Measurements from ENCODE around the gene RPGR.

Gene RPGR

DNA sequence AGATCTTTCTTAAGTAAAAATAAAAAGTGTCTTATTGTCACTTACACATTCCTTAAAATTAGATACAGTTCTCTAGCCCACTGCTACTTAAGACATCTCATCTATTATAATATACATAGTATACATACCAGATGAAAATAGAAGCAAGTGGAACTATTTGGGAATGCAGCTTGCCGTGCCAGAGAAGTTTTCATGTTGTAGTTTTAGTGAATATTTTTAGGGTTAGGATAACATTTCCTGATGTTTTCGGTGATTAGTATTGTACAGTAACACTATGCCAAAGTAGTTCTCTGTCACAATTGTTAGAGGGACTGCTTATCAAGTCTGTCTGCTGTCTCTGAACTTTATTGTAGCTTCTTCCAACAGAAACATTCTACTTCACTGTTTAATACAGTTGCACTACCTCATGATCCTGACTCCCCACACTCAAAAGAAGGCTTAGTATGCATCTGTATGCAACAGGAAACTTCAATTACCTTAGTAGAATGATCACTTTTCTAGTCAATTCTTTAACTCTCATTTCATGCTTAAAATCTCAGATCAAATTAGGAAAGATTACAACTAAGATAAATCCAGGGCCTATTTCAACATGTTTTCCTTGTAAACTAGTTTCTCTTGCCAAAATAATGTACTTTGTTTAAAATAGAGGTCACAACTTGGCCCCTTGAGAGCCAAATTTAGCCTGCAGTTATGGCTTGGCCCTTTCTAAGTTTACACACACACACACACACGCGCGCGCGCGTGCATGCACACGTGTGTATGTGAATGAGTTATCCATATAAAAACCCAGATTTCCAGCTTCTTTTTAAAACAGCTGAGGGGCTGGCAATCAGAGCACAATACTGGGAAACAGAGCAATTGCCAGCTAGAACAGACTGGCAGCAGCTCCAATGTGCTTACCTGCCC lies 64.3 kb downstream of the RPGR start:
- H3K36me3 ChIP-seq (ENCODE audit: control insufficient read depth, insufficient read depth, low read length), result no peaks in the 10 kb centered on the region
- H3K4me1 ChIP-seq (ENCODE audit: control insufficient read depth, insufficient read depth, low read length), result no peaks in the 10 kb centered on the region
- H3K4me3 ChIP-seq (ENCODE audit: low read depth, low read length), result no peak overlapping the region
- H3K9ac ChIP-seq (ENCODE audit: low read length), result no peak overlapping the region
- H3K27me3 ChIP-seq (ENCODE audit: control insufficient read depth, insufficient read depth, low read length), result no peaks in the 10 kb centered on the region
- no peaks in the 10 kb centered on the region for H3K9me3 ChIP-seq (ENCODE audit: control insufficient read depth, insufficient read depth, low read depth, low read length)
- H3K27ac ChIP-seq (ENCODE audit: low read depth, low read length), result no peak overlapping the region

DNA sequence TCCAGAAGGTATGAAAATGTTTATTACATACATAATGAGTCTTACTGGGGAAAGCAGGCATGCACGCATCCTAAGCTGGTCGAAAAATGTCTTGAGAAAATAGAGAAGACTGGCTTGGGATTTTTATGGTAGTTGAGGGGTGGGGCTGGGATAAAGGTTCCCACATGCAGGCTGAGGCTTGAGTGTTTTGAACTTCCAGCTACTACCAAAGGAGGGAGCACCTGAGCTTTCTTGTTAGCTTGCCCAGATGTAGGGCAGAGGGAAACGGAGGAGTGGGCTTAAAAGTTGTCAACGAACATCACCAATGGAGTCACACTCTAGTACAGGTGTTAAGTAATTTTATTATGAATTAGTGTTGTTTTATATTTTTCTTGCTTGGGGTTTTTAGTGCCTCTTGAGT lies 67.1 kb downstream of the RPGR start:
- H3K27me3 ChIP-seq (ENCODE audit: control insufficient read depth, insufficient read depth, low read length), result no peaks in the 10 kb centered on the region

DNA sequence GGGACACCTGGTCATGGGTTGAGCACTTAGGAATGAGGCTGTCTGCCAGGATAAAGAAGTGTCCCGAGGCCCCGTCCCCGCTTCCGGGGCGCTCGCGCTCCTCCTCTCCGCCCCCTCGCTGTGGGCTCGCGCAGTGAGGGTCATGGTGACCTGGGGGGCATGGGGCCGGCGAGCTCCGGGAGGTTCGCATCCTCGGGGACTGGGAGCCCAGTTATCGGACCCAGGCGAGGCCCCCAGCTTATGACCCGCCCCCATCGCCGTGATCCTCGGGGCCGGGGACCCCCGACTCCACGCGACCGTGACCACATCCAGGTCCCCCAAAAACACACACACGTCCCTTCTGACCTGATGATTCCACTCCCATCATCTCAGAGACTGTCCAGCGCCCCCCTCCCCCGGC lies 71.3 kb downstream of the RPGR start:
- Histone ChIP-seq H3K27me3 (ENCODE audit: control insufficient read depth, insufficient read depth, low read length) (no peaks in the 10 kb centered on the region; the same call in 1 of the 2 replicates), H3K9me3 (ENCODE audit: control insufficient read depth, insufficient read depth, low read depth, low read length) (no peaks in the 10 kb centered on the region), H3K4me1 (ENCODE audit: control insufficient read depth, insufficient read depth, low read length) (no peaks in the 10 kb centered on the region), H3K27ac (ENCODE audit: low read depth, low read length) (no peak overlapping the region), H3K4me3 (ENCODE audit: low read depth, low read length) (no peak overlapping the region), H3K9ac (ENCODE audit: low read length) (no peak overlapping the region), H3K36me3 (ENCODE audit: control insufficient read depth, insufficient read depth, low read length) (no peaks in the 10 kb centered on the region)

More for the DNA sequence above, 67.1 kb downstream of the RPGR start:
- Histone ChIP-seq H3K9ac (ENCODE audit: low read length) (no peak overlapping the region), H3K27ac (ENCODE audit: low read depth, low read length) (no peak overlapping the region), H3K36me3 (ENCODE audit: control insufficient read depth, insufficient read depth, low read length) (no peaks in the 10 kb centered on the region), H3K4me3 (ENCODE audit: low read depth, low read length) (no peak overlapping the region), H3K9me3 (ENCODE audit: control insufficient read depth, insufficient read depth, low read depth, low read length) (no peaks in the 10 kb centered on the region), H3K4me1 (ENCODE audit: control insufficient read depth, insufficient read depth, low read length) (no peaks in the 10 kb centered on the region)

DNA sequence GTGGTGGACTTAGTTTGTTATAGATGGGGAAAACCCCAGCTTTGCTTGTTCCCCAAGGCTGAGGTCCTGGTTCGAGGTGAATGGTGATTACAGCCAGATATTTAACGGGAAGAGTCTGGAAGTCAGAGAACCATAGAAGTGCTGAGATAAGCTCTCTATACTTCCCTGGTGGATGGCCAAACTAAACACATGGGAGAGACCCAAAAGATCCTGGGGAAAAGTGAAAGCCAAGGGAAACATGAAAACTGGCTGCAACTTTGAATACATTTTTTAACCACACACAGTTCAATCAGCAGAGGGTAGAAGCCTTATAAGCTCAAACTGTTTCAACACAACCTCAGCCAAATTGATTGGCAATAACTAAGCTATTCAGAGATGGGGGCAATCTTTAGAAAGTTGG lies 77.3 kb downstream of the RPGR start:
- Histone ChIP-seq H3K9ac (ENCODE audit: low read length) (no peak overlapping the region), H3K36me3 (ENCODE audit: control insufficient read depth, insufficient read depth, low read length) (no peaks in the 10 kb centered on the region), H3K4me1 (ENCODE audit: control insufficient read depth, insufficient read depth, low read length) (no peaks in the 10 kb centered on the region; the same call in 1 of the 2 replicates), H3K27ac (ENCODE audit: low read depth, low read length) (no peak overlapping the region), H3K4me3 (ENCODE audit: low read depth, low read length) (no peak overlapping the region), H3K9me3 (ENCODE audit: control insufficient read depth, insufficient read depth, low read depth, low read length) (no peaks in the 10 kb centered on the region), H3K27me3 (ENCODE audit: control insufficient read depth, insufficient read depth, low read length) (no peaks in the 10 kb centered on the region; the same call in 1 of the 2 replicates)

DNA sequence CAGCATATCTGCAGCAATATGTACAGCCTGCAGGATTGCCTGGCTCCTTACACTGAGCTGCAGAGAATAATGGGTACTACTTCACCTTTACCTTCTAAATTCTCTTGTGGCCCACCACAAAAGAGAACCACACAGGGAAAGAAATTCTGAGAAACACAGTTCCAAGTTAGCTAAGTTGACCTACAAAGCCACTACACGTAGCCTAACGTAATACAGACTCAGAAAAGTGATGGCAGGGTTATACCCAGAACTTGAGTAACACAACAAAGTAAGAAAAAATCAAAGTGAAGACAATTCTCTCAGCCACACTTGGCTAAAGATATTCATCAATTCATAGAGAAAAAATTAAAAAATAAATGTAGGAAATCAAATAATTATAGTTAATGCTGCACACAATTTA lies 80.3 kb downstream of the RPGR start:
- H3K27ac ChIP-seq (ENCODE audit: low read depth, low read length), result no peak overlapping the region
- no peaks in the 10 kb centered on the region; the same call in 1 of the 2 replicates for H3K4me1 ChIP-seq (ENCODE audit: control insufficient read depth, insufficient read depth, low read length)
- no peaks in the 10 kb centered on the region; the same call in 1 of the 2 replicates for H3K27me3 ChIP-seq (ENCODE audit: control insufficient read depth, insufficient read depth, low read length)
- no peaks in the 10 kb centered on the region for H3K9me3 ChIP-seq (ENCODE audit: control insufficient read depth, insufficient read depth, low read depth, low read length)
- H3K4me3 ChIP-seq (ENCODE audit: low read depth, low read length), result no peak overlapping the region
- no peaks in the 10 kb centered on the region for H3K36me3 ChIP-seq (ENCODE audit: control insufficient read depth, insufficient read depth, low read length)
- no peak overlapping the region for H3K9ac ChIP-seq (ENCODE audit: low read length)

DNA sequence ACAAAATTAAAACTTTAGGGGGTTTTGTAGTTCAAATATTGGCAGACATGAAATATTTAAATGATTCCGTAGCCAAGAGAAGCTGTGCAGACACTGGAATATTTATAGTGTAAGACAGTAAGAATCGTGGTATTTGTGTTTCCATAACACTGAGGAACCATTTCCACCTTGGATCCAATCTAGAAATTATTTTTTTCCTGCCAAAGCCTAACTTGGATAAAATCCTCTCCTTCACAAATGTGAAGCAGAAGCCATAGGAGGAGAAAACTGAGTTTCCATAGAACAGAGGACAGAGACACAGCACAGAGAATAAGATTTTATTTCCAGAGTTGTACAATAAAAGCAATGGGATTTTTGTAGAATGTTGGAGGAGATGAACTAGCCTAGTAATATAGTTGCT lies 86.8 kb downstream of the RPGR start:
- H3K9ac ChIP-seq (ENCODE audit: low read length), result no peak overlapping the region

DNA sequence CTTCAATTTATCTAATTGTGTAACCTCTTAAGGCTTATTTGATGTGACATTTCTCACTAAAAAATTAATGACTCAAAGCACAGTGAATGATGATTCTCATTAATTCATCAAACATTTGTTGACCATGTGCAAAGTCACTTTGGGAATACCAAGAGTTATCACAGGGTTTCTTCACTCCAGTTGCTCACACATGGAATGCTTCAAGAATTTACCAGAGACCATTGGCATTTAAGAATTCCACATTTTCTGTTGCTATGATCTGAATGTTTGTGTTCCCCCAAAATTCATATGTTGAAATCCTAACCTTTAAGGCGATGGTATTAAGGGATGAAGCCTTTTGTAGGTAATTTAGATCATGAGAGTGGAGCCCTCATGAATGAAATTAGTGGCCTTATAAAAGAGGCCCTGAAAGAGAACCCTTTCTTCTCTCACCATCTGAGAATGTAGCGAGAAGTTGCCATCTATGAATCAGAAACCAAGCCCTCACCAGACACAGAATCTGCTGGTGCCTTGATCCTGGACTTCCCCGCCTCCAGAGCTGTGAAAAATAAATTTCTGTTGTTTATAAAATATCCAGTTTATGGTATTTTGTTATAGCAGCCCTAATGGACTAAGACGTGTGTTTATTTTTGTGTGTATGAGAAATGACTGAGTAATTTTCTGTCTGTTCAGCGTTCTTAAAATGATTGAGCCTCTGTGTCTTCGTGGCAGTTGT lies 90.3 kb downstream of the RPGR start:
- H3K27ac ChIP-seq (ENCODE audit: low read depth, low read length), result no peak overlapping the region
- H3K9me3 ChIP-seq (ENCODE audit: control insufficient read depth, insufficient read depth, low read depth, low read length), result no peaks in the 10 kb centered on the region; the same call in 1 of the 2 replicates

More for the DNA sequence above, 86.8 kb downstream of the RPGR start:
- Histone ChIP-seq H3K9me3 (ENCODE audit: control insufficient read depth, insufficient read depth, low read depth, low read length) (no peaks in the 10 kb centered on the region; the same call in 1 of the 2 replicates), H3K4me3 (ENCODE audit: low read depth, low read length) (no peak overlapping the region), H3K27me3 (ENCODE audit: control insufficient read depth, insufficient read depth, low read length) (no peaks in the 10 kb centered on the region), H3K4me1 (ENCODE audit: control insufficient read depth, insufficient read depth, low read length) (no peaks in the 10 kb centered on the region; the same call in 1 of the 2 replicates), H3K36me3 (ENCODE audit: control insufficient read depth, insufficient read depth, low read length) (no peaks in the 10 kb centered on the region), H3K27ac (ENCODE audit: low read depth, low read length) (no peak overlapping the region)

DNA sequence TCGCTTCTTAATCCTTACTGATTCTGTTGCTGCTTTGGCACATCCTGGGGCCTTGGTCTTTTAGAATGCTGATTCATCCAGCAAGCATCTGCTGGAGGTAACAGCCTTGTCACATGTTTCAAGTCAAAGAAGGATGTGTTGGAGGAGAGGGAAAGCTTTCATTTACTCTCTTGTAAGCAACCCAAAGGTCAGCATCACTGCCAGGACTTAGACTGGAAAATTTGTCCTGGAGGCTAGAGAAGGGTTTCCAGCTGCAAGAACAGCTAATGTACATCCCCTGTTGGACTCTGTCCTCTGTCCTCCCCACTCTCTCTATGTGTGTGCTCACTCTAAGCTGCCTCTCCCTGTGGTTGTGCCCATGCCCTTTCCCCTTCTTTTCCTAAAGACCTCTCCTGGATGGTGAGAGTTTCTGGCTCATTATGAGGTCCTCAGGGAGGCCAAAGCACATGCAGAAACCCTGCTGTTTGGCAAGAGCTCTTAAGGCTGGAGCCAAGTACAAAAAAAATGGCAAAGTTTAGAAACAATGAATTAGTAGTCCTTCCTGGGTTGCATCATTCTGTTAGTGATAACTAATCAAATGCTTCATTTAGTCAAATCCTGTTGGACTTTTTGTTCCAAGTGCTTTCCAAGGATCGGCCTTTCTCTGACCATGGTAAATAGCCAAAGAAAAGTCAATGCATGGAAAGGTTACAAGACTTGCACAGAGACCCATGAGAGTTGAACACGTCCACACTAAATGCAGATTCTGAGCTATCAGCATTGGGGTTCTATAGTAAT lies 93.2 kb downstream of the RPGR start:
- H3K36me3 ChIP-seq (ENCODE audit: control insufficient read depth, insufficient read depth, low read length), result no peaks in the 10 kb centered on the region
- no peak overlapping the region for H3K27ac ChIP-seq (ENCODE audit: low read depth, low read length)
- peaks cover 6% of the 10 kb centered on the region; the same call in 1 of the 2 replicates for H3K4me1 ChIP-seq (ENCODE audit: control insufficient read depth, insufficient read depth, low read length)
- H3K27me3 ChIP-seq (ENCODE audit: control insufficient read depth, insufficient read depth, low read length), result peaks cover 3% of the 10 kb centered on the region; the same call in 1 of the 2 replicates
- H3K9ac ChIP-seq (ENCODE audit: low read length), result no peak overlapping the region
- no peak overlapping the region for H3K4me3 ChIP-seq (ENCODE audit: low read depth, low read length)
- no peaks in the 10 kb centered on the region; the same call in 1 of the 2 replicates for H3K9me3 ChIP-seq (ENCODE audit: control insufficient read depth, insufficient read depth, low read depth, low read length)

More for the DNA sequence above, 90.3 kb downstream of the RPGR start:
- Histone ChIP-seq H3K27me3 (ENCODE audit: control insufficient read depth, insufficient read depth, low read length) (peaks cover 3% of the 10 kb centered on the region; the same call in 1 of the 2 replicates), H3K9ac (ENCODE audit: low read length) (no peak overlapping the region), H3K4me3 (ENCODE audit: low read depth, low read length) (no peak overlapping the region), H3K4me1 (ENCODE audit: control insufficient read depth, insufficient read depth, low read length) (peaks cover 6% of the 10 kb centered on the region; the same call in 1 of the 2 replicates), H3K36me3 (ENCODE audit: control insufficient read depth, insufficient read depth, low read length) (no peaks in the 10 kb centered on the region)

DNA sequence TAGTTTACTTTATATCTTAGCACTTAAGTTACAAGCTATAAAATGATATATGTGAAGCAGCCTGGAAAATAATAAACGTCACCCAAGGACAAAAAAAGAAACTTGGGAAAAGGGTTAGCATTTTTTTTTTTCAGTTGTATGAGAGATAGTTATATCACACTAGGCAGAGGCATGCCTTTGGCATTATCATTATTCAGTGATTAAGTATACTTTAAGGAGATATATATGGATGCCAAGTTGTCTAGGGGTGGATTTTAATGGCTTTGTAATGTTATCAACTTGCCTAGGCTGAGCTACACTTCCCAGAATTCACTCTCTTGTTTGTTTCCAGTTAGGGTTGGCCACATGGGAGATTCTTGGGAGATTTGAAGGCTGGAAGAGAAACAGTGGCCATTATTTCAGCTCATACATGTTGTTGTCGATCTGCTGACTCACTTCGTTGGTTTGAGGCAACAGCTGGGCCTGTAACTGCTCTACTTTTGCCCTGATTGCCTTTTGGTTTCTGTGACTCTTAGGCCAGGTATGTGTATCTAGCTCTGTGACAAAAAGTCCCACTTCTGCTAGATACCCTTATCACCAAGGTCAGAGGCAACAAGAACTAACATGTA lies 95.1 kb downstream of the RPGR start:
- H3K9me3 ChIP-seq (ENCODE audit: control insufficient read depth, insufficient read depth, low read depth, low read length), result no peaks in the 10 kb centered on the region
- no peaks in the 10 kb centered on the region for H3K36me3 ChIP-seq (ENCODE audit: control insufficient read depth, insufficient read depth, low read length)
- no peak overlapping the region for H3K4me3 ChIP-seq (ENCODE audit: low read depth, low read length)
- peaks cover 3% of the 10 kb centered on the region; the same call in 1 of the 2 replicates for H3K27me3 ChIP-seq (ENCODE audit: control insufficient read depth, insufficient read depth, low read length)
- no peak overlapping the region for H3K27ac ChIP-seq (ENCODE audit: low read depth, low read length)
- peaks cover 6% of the 10 kb centered on the region; the same call in 1 of the 2 replicates for H3K4me1 ChIP-seq (ENCODE audit: control insufficient read depth, insufficient read depth, low read length)
- H3K9ac ChIP-seq (ENCODE audit: low read length), result no peak overlapping the region

DNA sequence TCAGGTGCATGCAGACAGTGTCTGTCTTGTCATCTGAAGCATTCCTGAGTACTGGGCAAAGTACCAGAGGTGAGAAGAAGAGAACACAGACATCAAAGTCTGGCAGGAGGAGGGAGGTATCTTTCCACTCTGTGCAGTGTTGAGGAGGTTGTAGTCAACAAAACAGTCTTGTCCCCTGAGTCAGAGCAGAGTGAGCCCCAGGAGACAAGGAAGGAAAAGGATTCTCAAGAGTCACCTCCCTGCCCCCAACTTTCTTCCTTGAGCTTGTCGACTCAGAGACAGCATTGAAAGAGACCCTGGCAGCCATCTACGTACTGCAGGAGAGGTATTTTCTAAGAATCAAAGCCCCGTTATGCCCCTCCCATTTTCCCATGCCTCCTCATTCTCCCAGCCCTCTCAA lies 102.2 kb downstream of the RPGR start:
- no peaks in the 10 kb centered on the region for H3K36me3 ChIP-seq (ENCODE audit: control insufficient read depth, insufficient read depth, low read length)
- no peaks in the 10 kb centered on the region for H3K9me3 ChIP-seq (ENCODE audit: control insufficient read depth, insufficient read depth, low read depth, low read length)
- H3K27me3 ChIP-seq (ENCODE audit: control insufficient read depth, insufficient read depth, low read length), result peaks cover 29% of the 10 kb centered on the region
- H3K9ac ChIP-seq (ENCODE audit: low read length), result no peak overlapping the region
- no peak overlapping the region for H3K27ac ChIP-seq (ENCODE audit: low read depth, low read length)
- no peak overlapping the region for H3K4me3 ChIP-seq (ENCODE audit: low read depth, low read length)
- H3K4me1 ChIP-seq (ENCODE audit: control insufficient read depth, insufficient read depth, low read length), result peaks cover 9% of the 10 kb centered on the region; the same call in 1 of the 2 replicates
